Spleen (tissue), 7 donors: Measurements from ENCODE around the gene COL9A3.

Source experiments
- CTCF ChIP-seq, 11 experiments: fragments of 200-600 bp in 7 of 11; fragments of 450-650 bp in 4 of 11; sonication (generic) in 4 of 11; IDR thresholded peaks in 8 of 11; conservative IDR thresholded peaks in 3 of 11; 1 replicate in 7 of 11; 2 replicates in 4 of 11; pipeline versions ENCODE4 v1.4.0 to v1.8.0; 2016 to 2021; ENCODE audit warnings: antibody characterized with exemption in 11 of 11, inconsistent platforms in 4 of 11, mild to moderate bottlenecking in 1 of 11
- POLR2A ChIP-seq, 3 donors: fragments of 450-650 bp; IDR thresholded peaks; one replicate each; pipeline ENCODE4 v1.5.1; 2017; ENCODE audit warnings: antibody characterized with exemption in 3 of 3, mild to moderate bottlenecking in 1 of 3
- POLR2AphosphoS5 ChIP-seq, 3 donors: sonication (generic); formaldehyde crosslinking; IDR thresholded peaks; one replicate each; pipeline ENCODE4 v1.5.1; 2017; ENCODE audit warnings: antibody characterized with exemption in 3 of 3
- donor health status: DM: no; HTN: no; CAD: no; lungs with moderate emphysema.
- donor health status: DM: no; HTN: no; CAD: no.
- donor health status: DM: no; HTN: no; CAD: no.

- TF ChIP-seq POLR2A (IDR thresholded peaks at IDR 0.05) (no peak), CTCF (IDR thresholded peaks at IDR 0.05 in 8 of 11, conservative IDR thresholded peaks at IDR 0.05 in 3 of 11) (no peak), POLR2AphosphoS5 (IDR thresholded peaks at IDR 0.05) (no peak)
These were observed 31.5 kb upstream of the COL9A3 start for GRCh38 chr20:62785393-62785792.
